ENCODE data around the gene PEAK1. TPM values are rescaled to one million over a fixed set of nuclear protein-coding genes. Genes with fewer than 3 reads are reported as not detected.
"Not testable (repeated sequence)": the region's sequence is repeated elsewhere in the genome, so short reads cannot be mapped to it uniquely, and the experiment has no call there.

The PEAK1 gene
- total and polyA plus RNA-seq, 4 donors = 8.6 to 147 (median 40.2) TPM

GRCh38 chr15:77186594-77187011 is 233.3 kb downstream of the PEAK1 start:
- H3K27ac ChIP-seq (ENCODE audit: low read depth in 1 of 2, low read length in 1 of 2) = peak overlapping the region; percentile 22 to 88
- peak; percentile 27 to 77 (median 73) for DNase-seq

GRCh38 chr15:77185242-77185785 is 234.6 kb downstream of the PEAK1 start:
- no peaks in the 10 kb centered on the region for H3K27me3 ChIP-seq (ENCODE audit: control insufficient read depth in 3 of 3, insufficient read depth in 3 of 3, low read length in 2 of 3)
- peaks cover 0 to 11% (median 5%) of the 10 kb centered on the region in 4 donors for H3K36me3 ChIP-seq (ENCODE audit: control insufficient read depth in 4 of 4, insufficient read depth in 4 of 4, low read length in 4 of 4)
- no peak overlapping the region for H3K9ac ChIP-seq (ENCODE audit: insufficient read depth in 1 of 2, low read length in 2 of 2)
- no peak for ATAC-seq (ENCODE audit: insufficient read depth, low FRiP score)
- no peak overlapping the region for H3K4me3 ChIP-seq
- no peaks in the 10 kb centered on the region for H3K9me3 ChIP-seq (ENCODE audit: control insufficient read depth in 4 of 4, insufficient read depth in 3 of 4, low read length in 3 of 4)
- peak overlapping the region in 1 of 2 donors; percentile 16 for H3K27ac ChIP-seq (ENCODE audit: low read depth in 1 of 2, low read length in 1 of 2)
- TF ChIP-seq CTCF (IDR thresholded peaks at IDR 0.05; ENCODE audit: control extremely low read depth, extremely low read depth) = no peak
- peak; percentile 24 to 60 (median 57) for DNase-seq
- WGBS, 2 donors = 52 to 84% methylated on average over 2 of the region's 2 CpGs
- H3K4me1 ChIP-seq (ENCODE audit: control insufficient read depth in 5 of 5, insufficient read depth in 5 of 5, low read length in 5 of 5) = peaks cover 0 to 28% (median 14%) of the 10 kb centered on the region in 5 donors

More at GRCh38 chr15:77186594-77187011, 233.3 kb downstream of the PEAK1 start:
- WGBS, 2 donors = 48 to 51% methylated on average over 3 of the region's 3 CpGs
- Histone ChIP-seq H3K27me3 (ENCODE audit: control insufficient read depth in 3 of 3, insufficient read depth in 3 of 3, low read length in 2 of 3) (no peaks in the 10 kb centered on the region), H3K9me3 (ENCODE audit: control insufficient read depth in 4 of 4, insufficient read depth in 3 of 4, low read length in 3 of 4) (no peaks in the 10 kb centered on the region), H3K9ac (ENCODE audit: insufficient read depth in 1 of 2, low read length in 2 of 2) (no peak overlapping the region), H3K36me3 (ENCODE audit: control insufficient read depth in 4 of 4, insufficient read depth in 4 of 4, low read length in 4 of 4) (peaks cover 0 to 3% (median 2%) of the 10 kb centered on the region in 4 donors), H3K4me3 (no peak overlapping the region), H3K4me1 (ENCODE audit: control insufficient read depth in 5 of 5, insufficient read depth in 5 of 5, low read length in 5 of 5) (peaks cover 0 to 30% (median 15%) of the 10 kb centered on the region in 5 donors)
- no peak for ATAC-seq (ENCODE audit: insufficient read depth, low FRiP score)
- peak; percentile 18 for TF ChIP-seq CTCF (IDR thresholded peaks at IDR 0.05; ENCODE audit: control extremely low read depth, extremely low read depth)

GRCh38 chr15:77184352-77184751 is 235.6 kb downstream of the PEAK1 start:
- ATAC-seq (ENCODE audit: insufficient read depth, low FRiP score); H3K27ac ChIP-seq (ENCODE audit: low read depth in 1 of 2, low read length in 1 of 2); H3K4me3 ChIP-seq; DNase-seq; H3K9ac ChIP-seq (ENCODE audit: insufficient read depth in 1 of 2, low read length in 2 of 2); H3K27me3 ChIP-seq (ENCODE audit: control insufficient read depth in 3 of 3, insufficient read depth in 3 of 3, low read length in 2 of 3); H3K9me3 ChIP-seq (ENCODE audit: control insufficient read depth in 4 of 4, insufficient read depth in 3 of 4, low read length in 3 of 4): not testable (repeated sequence)
- Histone ChIP-seq H3K36me3 (ENCODE audit: control insufficient read depth in 4 of 4, insufficient read depth in 4 of 4, low read length in 4 of 4) (peaks cover 5 to 13% (median 9%) of the 10 kb centered on the region in 4 donors), H3K4me1 (ENCODE audit: control insufficient read depth in 5 of 5, insufficient read depth in 5 of 5, low read length in 5 of 5) (peaks cover 0 to 24% (median 14%) of the 10 kb centered on the region in 5 donors)
- 81 to 88% methylated on average over 4 of the region's 4 CpGs for WGBS, 2 donors

GRCh38 chr15:77183066-77183465 is 236.8 kb downstream of the PEAK1 start:
- H3K9me3 ChIP-seq (ENCODE audit: control insufficient read depth in 4 of 4, insufficient read depth in 3 of 4, low read length in 3 of 4) = no peaks in the 10 kb centered on the region
- H3K36me3 ChIP-seq (ENCODE audit: control insufficient read depth in 4 of 4, insufficient read depth in 4 of 4, low read length in 4 of 4) = peaks cover 6 to 13% (median 10%) of the 10 kb centered on the region in 4 donors
- no peak for ATAC-seq (ENCODE audit: insufficient read depth, low FRiP score)
- H3K9ac ChIP-seq (ENCODE audit: insufficient read depth in 1 of 2, low read length in 2 of 2) = no peak overlapping the region
- 90 to 94% methylated on average over 3 of the region's 3 CpGs for WGBS, 2 donors
- H3K4me1 ChIP-seq (ENCODE audit: control insufficient read depth in 5 of 5, insufficient read depth in 5 of 5, low read length in 5 of 5) = peaks cover 0 to 19% (median 14%) of the 10 kb centered on the region in 5 donors
- DNase-seq = no peak
- no peak overlapping the region for H3K27ac ChIP-seq (ENCODE audit: low read depth in 1 of 2, low read length in 1 of 2)
- no peak for TF ChIP-seq CTCF (IDR thresholded peaks at IDR 0.05; ENCODE audit: control extremely low read depth, extremely low read depth)
- no peaks in the 10 kb centered on the region for H3K27me3 ChIP-seq (ENCODE audit: control insufficient read depth in 3 of 3, insufficient read depth in 3 of 3, low read length in 2 of 3)
- no peak overlapping the region for H3K4me3 ChIP-seq

Data from lung (tissue), 12 donors.